NCI-H345 (cell line): ENCODE measurements around the gene PASK.

Source experiments
- DNase-seq: peaks from one replicate; lab custom pipeline; 2025; lab: John Stamatoyannopoulos, UW

The PASK gene

DNA sequence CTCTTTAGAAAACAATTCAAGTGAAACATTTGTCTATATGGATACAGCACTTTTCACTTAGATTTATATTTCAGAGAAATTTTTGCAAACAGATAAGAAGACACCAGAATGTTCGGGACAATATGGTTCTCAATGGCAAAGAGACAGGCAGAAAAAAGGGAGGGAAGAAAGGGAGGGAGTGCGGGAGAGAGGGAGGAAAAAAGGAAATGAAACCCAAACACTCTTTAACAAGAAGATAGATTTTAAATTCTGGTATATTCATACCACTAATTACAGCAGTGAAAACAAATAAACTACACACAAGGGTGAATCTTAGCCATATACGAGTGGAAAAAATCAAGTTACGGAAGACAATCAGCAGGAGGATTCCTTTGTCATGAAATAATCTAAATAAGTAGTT lies 3.0 kb downstream of the PASK start:
- no peak for DNase-seq

DNA sequence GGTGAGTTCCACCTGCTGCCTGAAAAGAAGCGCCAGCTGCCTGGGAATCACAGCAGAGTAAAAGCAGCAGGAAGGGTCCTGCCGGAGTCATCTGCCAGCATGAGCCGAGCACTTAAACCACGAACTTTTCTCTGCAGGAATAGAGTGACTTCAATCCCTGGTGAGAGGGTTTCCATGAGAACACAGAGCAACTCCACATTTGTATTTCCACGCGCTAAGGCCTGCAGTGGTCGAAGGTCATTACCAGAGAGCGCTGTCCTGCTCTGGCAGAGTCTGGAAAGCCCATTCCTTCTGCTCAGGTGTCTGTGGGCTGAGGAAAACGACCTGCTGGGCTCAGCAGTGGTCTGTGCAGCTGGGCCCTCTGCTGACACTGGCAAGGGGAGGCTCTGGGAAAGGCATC lies 6.7 kb downstream of the PASK start:
- no peak for DNase-seq

DNA sequence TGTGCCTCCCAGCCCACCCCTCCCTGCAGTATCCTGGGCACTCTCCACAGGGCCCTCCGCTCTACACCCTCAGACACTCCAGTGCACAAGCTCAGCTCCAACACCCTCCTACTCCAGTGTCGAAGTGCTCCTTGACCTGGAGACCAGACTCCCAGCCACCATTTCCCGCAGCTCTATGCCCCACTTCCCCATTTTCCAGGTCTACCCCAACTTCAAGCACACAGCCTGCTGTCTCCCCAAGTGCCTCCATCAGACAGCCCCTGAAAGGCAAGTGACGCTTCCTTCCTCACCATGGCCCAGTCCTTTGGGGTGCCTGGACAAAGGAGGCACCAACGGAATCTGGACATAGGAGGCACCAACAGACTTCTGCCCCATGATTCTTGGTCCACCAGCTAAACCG lies 7.2 kb downstream of the PASK start:
- DNase-seq = no peak

DNA sequence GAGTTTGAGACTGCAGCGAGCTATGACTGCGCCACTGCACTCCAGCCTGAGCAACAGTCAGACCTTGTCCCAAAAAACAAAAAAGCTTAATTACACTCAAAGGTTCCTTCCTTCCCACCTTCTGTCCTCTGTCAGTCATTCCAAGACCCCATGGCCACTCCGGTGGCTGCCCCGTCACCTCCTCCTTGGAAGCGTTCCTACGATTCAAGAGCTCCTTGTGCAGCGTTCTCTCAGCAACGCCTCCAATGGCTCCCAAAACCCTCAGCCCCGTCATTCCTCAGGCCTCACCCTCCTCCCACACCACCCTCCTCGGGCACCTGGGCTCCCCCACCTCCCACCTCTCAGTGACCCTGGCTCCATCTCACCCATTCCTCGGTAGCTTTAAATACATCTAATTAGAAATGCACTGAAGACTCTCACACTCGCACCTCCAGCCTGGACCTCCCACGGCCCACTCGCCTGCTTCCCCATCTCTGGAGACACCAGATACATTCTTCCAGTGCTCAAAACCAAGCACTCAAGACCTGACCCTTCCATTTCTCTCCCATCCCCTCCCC lies 8.0 kb downstream of the PASK start:
- DNase-seq = no peak

DNA sequence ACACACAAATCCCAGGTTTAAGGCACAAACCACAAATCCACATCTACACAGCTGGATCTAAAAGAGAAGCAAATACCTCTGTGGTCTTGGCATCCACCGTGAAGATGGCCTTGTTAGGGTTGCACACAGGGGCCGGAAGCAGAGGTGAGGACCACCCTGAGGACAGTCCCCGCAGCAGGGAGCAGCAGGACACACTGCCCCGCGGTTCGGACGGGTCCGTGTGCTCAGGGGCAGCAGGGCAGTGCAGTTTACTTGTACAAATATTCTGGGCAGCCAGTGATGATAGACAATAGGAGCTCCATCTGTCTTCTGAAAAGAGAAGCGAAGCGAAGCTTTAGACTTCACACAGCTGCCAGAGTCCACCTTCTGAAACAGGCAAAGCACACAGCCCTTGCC lies 8.8 kb downstream of the PASK start:
- no peak for DNase-seq

DNA sequence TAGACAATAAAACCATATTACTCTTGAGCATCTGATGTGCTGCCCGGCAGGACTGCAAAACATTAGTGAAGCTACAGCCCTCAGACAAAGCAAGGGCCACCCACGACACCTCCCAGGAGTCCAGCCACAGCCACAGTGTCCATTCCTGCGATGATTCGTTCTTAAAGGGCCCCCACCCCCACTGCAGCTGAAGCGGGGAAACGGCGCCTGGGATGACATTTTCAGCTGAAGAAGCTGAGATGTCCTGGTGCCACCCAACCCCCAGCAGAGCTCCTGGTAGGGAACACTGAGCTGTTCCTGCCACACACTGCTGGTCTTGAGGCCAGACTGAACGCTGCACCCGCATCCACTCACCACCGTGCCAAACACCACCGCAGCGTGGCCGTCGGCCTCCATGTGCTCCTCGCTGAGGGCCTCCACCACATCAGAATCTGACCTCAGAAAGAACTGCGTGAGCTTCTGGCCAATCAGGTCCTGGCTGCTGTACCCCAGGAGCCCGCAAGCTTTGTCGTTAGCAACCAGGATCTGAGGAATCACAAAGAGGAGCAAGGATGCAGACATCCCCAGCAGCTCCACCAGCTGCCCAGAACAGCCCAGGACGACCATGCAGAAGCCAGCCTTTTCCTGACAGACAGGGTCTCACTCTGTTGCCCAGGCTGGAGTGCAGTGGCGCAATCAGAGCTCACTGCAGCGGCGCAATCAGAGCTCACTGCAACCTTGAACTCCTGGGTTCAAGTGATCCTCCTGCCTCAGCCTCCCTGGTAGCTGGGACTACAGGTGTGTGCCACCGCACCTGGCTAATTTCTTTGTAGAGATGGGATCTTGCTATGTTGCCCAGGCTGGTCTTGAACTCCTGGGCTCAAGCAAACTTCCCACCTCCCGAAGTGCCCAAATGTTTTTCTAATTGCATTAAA lies 9.5 kb downstream of the PASK start:
- DNase-seq = no peak

DNA sequence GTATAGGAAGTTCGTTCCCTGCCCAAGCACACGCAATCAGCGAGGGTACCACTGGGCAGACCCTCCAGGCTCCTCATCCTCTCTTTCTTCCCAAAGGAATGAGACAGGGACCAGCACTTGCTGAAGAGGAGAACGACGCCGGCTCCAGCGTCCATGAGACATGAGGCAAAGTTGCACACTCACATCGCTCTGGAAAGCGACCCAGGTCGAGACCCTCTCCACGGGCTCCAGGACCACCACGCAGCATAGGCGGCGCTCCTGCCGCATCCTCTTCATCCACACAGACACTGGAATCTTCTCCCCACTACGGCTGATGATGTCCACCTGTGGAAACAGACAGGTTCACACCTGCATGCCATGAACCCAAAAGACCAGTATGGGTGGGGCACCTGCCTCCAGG lies 10.8 kb downstream of the PASK start:
- DNase-seq = no peak

DNA sequence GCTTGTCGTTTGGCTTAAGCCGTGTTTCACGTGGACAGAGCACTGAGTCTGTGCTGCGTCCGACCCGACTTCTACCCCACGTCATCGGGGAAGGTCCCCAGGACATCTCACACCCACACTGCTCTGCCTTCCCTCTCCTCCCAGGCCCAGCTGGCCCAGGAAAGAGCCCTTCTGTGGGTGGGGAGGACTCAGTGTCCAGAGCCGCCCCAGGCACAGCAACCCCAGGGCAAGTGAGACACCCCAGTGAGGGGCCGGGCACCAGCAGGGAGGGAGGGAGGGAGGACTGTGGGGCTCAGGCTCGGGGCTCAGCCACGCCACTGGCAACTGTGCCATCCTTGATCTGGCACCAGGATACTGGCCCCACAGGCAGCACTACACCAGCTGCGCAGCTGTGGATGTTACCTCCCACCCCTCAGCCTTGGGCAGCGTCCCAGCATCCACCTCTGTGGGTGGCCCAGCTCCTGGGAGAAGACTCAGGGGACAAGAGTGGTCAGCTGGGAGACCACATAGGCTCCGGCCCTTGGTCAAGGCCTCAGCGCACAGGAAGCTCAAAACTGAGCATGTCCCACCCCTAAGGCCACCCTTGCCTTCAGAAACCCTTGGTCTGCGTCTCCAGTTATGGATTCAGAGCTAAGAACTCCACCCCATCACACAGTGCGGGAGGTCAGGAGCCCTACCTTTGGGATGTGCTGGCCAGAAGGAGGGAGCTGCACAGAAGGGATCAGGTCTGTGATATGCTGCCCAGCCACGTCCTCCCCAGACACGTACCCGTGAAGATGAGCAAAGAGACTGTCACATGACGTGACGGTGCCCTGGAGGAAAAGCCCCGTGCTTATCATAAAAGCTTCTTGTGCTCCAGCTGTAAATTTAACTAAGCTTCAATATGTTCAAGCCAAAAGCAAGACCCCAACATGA lies 11.7 kb downstream of the PASK start:
- no peak for DNase-seq

DNA sequence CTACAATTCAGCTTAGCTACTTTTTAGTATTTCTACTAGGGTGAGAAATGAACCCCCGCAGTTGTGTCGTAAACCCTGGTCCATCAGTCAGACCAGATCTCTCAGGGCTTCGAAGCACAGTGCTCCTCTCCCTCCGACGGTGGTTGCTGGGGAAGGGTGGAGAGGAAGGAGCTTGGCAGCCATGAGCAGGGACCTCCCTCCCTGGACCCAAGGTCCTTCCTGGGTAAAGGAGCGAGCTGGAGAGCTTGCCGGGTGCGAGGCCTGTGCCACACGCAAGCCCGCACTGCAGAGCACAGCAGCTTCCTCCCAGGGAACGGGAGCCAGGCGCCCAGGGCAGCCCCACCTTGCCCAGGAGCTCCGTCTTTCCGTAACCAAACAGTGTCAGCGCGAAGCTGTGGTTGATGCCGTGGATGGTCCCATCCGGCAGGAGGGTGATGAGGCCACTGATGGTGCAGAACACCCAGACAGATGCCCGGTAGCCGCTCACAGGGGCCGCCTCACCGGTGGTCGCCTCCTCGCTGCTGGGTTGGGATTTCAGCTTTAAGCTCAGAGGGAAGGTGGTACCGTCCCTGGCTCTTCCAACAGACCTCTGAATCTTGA lies 12.5 kb downstream of the PASK start:
- no peak for DNase-seq

DNA sequence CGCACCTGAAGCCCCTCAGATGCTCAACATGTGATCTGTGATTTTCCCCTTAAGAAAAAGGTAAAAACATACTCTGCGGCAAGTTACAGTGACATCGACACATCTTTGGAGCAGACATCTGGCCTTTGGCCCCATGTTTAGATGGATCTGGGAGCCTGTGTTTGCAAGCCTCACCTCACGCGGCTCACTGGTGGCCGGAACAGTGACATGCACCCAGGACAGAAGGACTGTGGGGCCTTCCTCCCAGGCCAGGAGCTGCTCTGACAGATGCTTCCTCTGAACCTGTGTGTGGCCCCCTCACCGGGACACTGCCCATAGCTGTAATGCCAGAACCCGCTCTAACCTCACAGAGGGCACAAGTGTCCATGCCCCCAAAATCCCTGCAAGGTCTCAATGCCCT lies 13.1 kb downstream of the PASK start:
- DNase-seq = no peak

DNA sequence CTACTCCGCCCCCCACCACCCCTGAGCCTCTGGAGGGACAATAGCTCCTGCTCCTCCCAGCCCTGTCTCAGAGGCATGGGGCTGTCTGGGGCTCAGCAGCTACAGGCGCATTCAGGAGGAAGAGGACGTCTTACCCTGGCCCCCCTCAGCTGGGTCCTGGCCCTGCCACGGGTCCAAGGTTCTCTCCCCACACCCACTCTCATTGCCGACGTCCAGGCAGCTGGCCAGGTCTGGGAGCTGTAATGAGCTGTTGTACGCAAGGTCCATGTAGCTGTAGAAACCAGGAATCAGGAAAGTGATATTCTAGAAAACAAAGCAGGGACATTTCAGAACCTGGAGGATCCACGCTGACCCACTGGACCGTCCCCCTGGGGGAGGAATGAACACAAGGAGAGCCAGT lies 13.5 kb downstream of the PASK start:
- no peak for DNase-seq

DNA sequence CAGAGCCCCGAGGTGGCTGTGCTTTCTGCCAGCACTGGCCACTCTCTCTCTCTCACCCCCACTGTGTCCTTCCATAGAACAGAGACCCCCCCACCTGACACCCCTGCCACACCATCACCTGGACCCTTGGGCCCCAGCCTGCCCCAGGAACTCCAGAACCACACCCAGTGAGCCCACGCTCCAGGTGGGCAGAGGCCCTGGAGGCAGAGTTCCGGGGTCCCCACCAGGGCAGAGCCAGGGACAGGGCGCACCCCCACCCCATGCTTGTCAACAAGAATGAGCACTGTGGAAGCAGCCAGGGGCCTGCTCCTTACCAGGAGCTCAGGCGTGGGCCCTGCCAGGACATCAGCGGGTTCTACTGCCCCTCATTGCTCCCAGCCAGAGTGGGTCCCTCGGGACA lies 14.6 kb downstream of the PASK start:
- DNase-seq = no peak

DNA sequence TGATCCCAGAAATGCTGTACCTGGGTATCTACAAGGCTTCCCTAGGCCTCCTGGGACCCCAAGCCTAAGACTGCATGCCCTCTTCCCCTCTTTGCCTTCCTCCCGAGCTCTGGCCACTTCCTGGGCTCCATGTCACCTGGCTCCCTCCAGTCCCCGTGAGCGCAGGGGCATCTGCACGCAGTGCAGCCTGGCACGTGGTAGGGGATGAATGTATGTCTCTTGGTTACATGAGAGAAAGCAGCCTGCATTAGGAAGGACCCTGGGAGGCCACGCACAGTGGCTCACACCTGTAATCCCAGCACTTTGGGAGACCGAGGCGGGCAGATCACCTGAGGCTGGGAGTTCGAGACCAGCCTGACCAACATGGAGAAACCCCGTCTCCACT lies 15.8 kb downstream of the PASK start:
- no peak for DNase-seq

DNA sequence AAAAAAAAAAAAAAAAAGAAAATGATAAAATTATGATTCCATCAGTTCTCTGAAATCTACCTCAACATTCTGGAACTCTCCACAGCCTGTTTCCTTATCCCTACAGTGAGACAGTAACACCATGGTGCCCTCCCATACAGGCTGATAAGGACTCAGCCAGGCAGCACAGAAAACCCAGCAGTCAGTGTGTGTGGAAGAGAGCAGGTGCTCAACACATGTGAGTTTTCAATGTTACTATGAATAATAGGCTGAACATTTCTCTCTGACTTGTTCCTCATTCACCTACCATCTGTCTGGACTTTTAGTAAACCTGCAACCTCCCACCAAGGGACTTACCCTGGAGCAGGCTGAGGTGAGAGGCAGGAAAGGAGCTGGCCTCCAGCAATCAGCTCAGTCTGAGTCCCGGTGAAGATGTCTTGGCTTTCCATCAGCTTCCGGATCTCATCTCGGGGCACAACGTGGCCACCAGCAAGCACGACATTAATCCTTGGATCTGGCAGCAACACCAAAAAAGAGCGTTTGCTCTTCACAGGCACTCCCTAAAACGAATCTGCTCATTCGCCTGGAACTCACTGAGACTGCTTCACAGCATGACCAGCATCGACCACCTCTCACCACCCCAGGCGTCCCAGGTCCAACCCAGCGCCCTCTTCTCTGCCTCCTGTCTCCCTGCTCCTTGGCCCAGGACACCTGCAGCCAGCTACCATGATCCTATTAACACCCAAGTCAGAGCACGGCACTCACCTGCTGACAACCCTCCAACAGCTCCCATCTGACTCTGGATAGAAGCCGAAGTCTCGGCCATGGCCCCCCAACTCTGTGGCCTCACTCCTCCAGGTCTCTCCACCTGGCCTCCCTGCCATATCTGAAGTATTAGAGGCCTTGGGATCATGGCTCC lies 16.5 kb downstream of the PASK start:
- DNase-seq = no peak

DNA sequence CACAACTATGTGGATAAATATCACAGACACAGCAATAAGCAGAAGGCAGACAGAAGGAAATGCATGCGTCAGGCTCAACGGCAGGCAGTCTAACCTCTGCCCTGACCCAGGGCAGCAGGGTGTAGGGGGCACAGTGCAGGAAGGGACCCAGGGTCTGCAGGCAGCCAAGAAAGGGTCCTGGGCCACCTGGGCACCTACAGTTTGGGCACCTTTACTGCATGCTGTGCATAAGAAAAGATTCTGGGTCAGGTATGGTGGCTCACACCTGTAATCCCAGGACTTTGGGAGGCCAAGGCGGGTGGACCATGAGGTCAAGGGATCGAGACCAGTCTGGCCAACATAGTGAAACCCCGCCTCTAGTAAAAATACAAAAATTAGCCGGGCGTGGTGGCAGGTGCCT lies 17.7 kb downstream of the PASK start:
- no peak for DNase-seq

DNA sequence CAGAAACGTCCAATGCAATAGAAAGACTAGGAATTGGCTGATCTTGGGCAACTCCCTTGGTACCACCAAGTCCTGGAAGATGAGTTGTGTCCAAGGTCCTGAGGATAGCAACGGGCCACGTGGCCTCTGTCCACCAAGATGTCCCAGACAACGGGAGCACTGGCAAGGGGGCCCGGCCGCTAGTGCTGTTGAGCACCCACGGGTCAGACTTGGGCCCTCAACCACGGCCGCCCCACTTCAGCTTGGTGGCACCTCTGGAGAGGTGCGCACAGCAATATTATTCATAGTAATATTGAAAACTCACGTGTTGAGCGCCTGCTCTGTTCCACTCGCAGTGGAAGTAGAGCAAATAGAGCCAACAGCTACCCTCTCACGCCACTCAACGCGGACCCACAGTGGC lies 19.0 kb downstream of the PASK start:
- no peak for DNase-seq

DNA sequence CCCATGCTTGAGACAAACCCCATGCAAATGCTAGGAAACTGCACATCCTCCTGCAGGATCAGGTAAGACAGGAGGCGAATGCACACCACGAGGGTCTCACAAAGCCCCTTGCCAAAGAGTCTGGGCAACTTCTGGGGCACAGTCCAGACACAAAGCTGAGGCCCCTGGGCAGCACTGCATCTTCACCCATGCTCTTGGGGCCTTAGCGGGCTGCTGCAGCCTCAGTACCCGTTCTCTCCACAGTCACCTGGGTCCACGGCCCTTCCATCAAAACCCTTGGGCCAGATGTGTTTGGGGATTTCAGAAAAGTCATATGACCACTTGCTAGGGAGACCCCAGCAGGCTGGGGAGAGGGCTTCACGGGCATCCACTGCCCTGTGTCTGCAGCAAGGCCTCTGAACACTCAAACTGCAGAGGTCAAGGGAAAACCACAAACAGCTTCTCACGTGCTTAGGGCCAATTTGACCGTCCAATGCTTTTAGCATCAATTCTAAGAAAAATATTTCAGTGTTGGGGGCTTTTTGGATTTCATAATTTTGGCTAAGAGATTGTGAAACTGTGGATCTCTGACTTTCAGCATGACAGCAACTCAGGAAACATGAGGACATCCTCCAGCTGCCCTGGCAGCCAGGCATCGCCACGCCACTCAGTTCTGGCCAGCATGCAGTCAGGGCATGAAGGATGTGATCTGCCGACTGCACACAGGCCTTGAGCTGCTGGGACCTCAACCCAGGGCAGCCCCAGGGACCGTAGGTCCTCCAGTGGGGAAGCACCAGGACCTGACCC lies 20.0 kb downstream of the PASK start:
- DNase-seq = no peak

DNA sequence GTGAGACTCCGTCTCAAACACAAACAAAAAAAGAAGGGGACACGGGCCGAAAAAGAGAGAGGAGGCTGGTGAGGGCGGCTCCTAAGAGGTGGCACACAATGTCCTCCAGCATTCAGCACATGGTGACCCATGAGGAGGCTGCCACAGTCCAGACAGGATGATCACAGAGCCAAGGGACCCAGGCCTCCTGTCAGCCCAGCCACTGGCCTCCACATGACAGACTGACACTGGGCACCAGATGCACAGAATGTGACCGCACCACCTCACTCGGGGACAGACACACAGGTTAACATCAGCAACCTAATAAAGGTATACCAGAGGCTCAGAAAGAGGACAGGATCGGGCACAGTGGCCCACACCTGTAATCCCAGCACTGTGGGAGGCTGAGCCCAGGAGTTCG lies 21.0 kb downstream of the PASK start:
- no peak for DNase-seq

DNA sequence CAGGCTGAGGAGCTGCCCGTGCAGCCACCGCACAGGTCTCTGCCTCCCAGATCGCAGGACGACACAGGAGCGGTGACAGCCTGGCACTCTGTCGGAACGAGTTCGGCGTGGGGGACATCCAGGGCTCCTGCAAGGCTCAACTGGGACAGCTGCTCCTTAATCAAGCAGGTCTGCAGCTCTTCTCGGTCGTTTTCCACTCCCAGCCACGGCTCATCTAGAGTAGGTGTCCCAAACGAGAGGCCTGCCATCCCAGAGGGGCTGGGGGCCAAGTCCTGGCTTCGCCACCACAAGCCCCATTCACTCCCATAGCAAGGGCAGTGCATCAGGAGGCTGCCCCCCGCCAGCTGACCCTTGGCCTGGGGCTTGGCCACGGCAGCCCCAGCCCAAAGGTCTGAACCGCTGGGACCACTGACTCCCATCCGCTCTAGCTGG lies 22.5 kb downstream of the PASK start:
- no peak for DNase-seq

DNA sequence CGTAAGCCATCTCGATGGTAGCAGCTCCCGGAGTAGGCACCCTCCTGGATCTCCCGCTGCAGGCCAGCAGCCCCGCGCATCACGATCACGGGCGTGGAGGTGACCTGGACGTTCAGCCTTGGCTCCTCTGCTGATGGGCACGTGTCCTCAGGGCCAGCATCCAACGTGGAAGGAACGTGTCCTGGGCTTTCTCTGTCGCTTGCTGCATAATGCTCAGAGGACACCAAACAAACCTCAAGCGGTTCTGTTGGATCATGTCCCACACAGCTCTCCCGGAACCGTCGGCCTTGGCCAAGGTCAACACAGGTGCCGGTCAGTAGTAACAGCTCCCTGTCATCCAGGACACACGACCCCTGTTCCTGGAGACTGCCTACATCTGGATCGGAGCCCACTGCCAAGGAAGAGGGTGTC lies 23.1 kb downstream of the PASK start:
- DNase-seq = no peak

DNA sequence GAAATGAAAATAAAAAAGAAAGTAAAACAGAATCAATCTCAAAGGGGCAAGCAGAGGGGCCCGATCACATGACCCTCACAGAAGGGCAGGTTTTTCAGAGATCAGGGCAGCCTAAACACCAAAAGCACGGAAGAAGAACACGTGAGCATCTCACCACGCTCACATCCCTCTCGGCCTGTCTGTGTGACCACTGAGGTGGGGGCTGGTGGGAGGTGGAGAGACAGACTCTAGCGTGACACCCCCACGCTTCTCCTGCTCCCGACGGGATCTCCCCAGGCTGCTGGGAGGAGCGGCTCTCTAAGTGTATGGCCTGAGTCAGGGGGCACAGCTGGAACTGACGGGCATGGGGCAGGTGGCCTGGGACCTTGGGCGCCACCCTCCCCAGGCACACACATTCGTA lies 23.6 kb downstream of the PASK start:
- no peak for DNase-seq
